ENCODE data around the gene EDNRB. TPM values are rescaled to one million over a fixed set of nuclear protein-coding genes. Genes with fewer than 3 reads are reported as not detected.

EDNRB gene
- total RNA-seq: 20.4 and 59.6 TPM in 2 replicates

GRCh38 chr13:77918391-77919245, at the start of gene EDNRB:
EDNRB (minus strand) TSS chr13:77918831; CDS start chr13:77918573, 258 bp downstream.

Small RNAs within 50 kb of the gene (small RNA-seq; reads per million reads assigned to genes)
- gene RN7SL810P: not detected

Other genes starting within 250 kb of the EDNRB start
- not detected in 2 replicates for gene SLAIN1, start 221.1 kb downstream of the EDNRB start, total RNA-seq